H1 (cell line): ENCODE measurements around the gene WDCP.

ENCODE experiments used
- ATF2 ChIP-seq: IDR thresholded peaks from 2 replicates; pipeline ENCODE4 v1.6.1; 2012; ENCODE audit warnings: low read length, inconsistent platforms
- CTCF ChIP-seq, 3 experiments: IDR thresholded peaks; 1 replicate in 2 of 3; 2 replicates in 1 of 3; pipeline versions ENCODE4 v1.5.1 to v1.6.1; 2011; ENCODE audit warnings: low read length in 3 of 3, mild to moderate bottlenecking in 3 of 3, inconsistent platforms in 2 of 3, low read depth in 1 of 3, moderate library complexity in 1 of 3; ENCODE audit not compliant: insufficient read depth in 1 of 3; ENCODE audit errors: control extremely low read depth in 1 of 3
- KDM1A ChIP-seq: fragments of 200-600, 300-600 bp; sonication (generic); IDR thresholded peaks from 2 replicates; pipeline ENCODE4 v1.7.1; 2016; ENCODE audit warnings: mild to moderate bottlenecking, low read length, borderline replicate concordance
- KDM5A ChIP-seq: fragments of 200-600 bp; IDR thresholded peaks from 2 replicates; pipeline ENCODE4 v1.7.1; 2012; ENCODE audit warnings: mild to moderate bottlenecking, low read length, inconsistent platforms, mixed read lengths
- POLR2AphosphoS5 ChIP-seq: IDR thresholded peaks from 2 replicates; pipeline ENCODE4 v1.6.1; 2011; ENCODE audit warnings: low read depth, low read length
- RFX5 ChIP-seq: IDR thresholded peaks from 2 replicates; pipeline ENCODE4 v1.6.1; 2011; ENCODE audit warnings: low read depth, low read length, improper control_type of control experiment, borderline replicate concordance
- SP1 ChIP-seq: IDR thresholded peaks from 2 replicates; pipeline ENCODE4 v1.6.1; 2011; ENCODE audit warnings: low read depth, low read length
- TAF7 ChIP-seq: optimal IDR thresholded peaks from 2 replicates; pipeline ENCODE3; 2011; ENCODE audit warnings: low read depth, mild to moderate bottlenecking, inconsistent platforms, low read length, moderate library complexity, borderline replicate concordance
- TBP ChIP-seq: IDR thresholded peaks from 2 replicates; pipeline ENCODE4 v1.6.1; 2011; ENCODE audit warnings: low read depth, low read length, improper control_type of control experiment
- USF2 ChIP-seq: IDR thresholded peaks from 2 replicates; pipeline ENCODE4 v1.6.1; 2011; ENCODE audit warnings: low read length, improper control_type of control experiment

DNA sequence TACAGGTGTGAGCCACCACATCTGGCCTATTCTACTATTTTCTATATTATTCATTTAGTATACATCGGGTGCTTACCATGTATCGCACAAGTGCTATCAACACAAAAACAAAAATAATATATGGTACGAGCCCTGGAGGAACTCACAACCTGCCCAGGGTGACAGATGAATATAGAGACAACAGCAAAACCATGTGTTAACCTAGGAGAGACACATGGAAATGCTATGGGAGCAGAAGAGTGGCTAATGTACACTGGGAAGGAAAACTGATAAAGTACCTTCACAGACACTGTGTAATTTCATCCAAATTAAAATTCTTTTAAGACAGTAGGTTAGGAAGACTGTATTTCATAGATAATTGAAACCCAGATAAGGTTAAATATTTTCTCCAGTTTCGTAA is 25.1 kb upstream of the WDCP start:
- no peak for TF ChIP-seq POLR2AphosphoS5
- no peak for TF ChIP-seq KDM1A
- TF ChIP-seq USF2, result no peak
- no peak for TF ChIP-seq ATF2
- TF ChIP-seq TBP, result no peak
- no peak for TF ChIP-seq CTCF (IDR thresholded peaks at IDR 0.05; ENCODE audit: control extremely low read depth in 1 of 3, insufficient read depth in 1 of 3, low read depth in 1 of 3, low read length in 3 of 3)
- TF ChIP-seq KDM5A, result no peak
- no peak for TF ChIP-seq TAF7
- no peak for TF ChIP-seq SP1
- TF ChIP-seq RFX5, result no peak
